ENCODE results near the gene LGR4.
"Not testable (repeated sequence)": the region's sequence is repeated elsewhere in the genome, so short reads cannot be mapped to it uniquely, and the experiment has no call there.

The LGR4 gene

GRCh38 chr11:27456140-27456794, 16.3 kb downstream of the LGR4 start:
- DNase-seq = peak; percentile 81

DNA sequence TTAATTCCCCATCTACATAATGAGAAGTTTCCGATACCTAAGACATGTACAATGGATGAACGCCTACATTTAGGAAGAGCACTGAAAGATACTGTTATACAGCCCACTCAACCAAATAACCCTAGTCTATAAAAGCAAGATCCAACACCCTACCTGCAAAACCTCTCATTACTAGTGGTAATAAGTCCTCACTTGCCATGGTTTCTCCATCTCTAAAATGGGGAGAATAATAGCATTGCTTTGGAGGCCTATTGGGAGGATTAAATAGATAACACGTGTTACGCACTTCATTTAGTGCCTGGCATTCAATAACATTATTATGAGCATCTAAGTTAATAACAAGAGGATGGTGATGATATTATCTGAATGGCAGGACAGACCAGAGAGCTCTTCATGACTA, 16.9 kb downstream of the LGR4 start:
- DNase-seq = peak; percentile 26

- DNase-seq = no peak
Observed at GRCh38 chr11:27453701-27454100, 18.9 kb downstream of the LGR4 start.

DNA sequence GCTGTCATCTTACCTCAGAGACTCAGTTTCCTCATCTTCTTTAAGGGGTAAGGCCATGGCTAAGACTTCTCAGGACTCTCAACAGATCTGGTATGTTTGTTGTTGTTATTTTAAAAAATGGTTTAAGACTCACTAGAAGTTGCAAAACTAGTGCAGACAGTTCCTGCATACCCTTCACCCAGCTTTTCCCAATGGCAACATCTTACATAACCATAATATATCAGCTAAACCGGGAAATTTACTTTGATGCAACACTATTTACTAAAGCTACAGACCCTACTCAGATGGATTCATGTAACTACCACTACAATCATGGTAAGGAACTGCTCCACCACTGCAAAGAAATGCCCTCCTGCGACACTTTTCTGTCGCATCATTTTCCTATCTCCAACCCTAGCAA, 20.4 kb downstream of the LGR4 start:
- no peak for DNase-seq

DNA sequence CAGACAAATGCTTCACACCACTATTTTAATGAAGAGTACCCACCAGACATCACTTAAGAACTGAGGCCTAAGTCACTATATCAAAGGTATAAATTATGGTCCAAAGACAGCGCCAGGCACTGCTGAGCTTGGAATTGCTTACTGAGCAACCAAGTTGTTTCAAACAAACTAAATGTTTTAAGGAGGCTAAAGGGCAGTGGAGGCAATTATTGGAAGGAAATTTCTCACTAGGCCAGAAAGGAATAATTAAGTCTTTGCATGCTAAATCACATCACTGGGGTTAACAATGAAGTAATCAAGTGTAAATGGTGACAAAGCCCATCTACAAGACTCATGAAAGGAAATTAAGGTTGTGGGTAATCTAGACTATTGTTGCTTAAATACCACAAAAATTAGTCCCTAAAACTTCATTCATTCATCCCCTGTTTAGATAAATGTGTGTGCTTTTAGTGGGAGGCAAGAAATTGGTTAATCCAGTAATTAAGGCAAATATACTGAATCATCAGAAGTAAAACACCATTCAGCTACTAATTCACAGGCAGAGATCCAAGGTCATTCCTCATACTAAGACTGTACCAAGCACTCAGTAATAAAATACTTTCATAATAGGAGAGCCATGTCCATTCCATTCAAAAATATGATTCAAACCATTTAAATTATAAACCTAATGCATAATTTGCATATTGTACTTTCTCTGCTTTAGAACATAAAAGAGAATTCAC, 21.2 kb downstream of the LGR4 start:
- no peak for DNase-seq

DNA sequence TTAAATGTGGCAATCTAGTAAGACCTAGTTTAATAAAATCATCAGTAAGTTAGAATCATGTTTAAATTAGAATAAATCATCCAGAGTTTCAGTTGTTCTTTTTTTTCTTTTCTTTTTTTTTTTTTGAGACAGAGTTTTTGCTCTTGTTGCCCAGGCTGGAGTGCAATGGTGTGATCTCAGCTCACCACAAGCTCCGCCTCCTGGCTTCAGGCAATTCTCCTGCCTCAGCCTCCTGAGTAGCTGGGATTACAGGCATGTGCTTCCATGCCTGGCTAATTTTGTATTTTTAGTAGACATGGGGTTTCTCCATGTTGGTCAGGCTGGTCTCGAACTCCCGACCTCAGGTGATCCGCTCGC, 24.4 kb downstream of the LGR4 start:
- not testable (repeated sequence) for DNase-seq

- no peak for DNase-seq
Observed at GRCh38 chr11:27447288-27448183, 25.1 kb downstream of the LGR4 start.

GRCh38 chr11:27445625-27446024, 27.0 kb downstream of the LGR4 start:
- DNase-seq = no peak

GRCh38 chr11:27444801-27445215, 27.8 kb downstream of the LGR4 start:
- peak; percentile 22 for DNase-seq

- no peak for DNase-seq
Observed at GRCh38 chr11:27443746-27444507, 28.7 kb downstream of the LGR4 start.

DNA sequence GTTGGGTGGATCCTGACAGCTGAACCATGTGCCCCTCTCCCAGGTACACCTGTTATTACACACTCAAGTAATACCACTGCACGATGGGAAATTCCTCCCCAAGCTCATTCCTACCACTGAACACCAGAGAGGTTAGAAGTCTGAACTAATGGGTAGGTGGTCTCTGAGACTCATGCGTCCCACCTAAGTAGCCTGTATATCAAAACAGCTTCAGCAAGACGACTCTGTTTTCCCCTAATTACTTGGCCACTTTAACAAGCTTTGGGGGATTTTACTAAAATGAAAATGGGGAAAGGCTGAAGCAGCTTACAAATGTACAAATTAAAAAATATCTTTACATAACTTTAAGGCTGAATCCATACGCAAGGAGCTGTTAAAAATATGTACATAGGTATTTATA, 29.4 kb downstream of the LGR4 start:
- DNase-seq = no peak

- no peak for DNase-seq
Observed at GRCh38 chr11:27440090-27440489, 32.5 kb downstream of the LGR4 start.

DNA sequence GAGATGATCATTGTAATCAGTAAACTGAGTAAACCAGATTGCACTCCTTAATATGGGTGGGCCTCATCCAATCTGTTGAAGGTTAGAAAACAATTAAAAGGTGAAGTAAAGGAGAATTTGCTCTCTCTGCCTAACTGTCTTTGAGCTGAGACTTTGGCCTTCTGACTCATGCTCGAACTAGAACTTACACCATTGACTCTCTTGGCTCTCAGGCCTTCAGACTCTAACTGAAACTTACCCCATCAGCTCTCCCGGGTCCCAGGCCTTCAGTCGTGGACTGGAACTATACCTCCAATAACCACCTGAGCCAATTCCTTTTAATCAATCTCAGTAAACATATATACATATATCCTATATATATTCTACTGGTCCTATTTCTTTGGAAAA, 34.0 kb downstream of the LGR4 start:
- no peak for DNase-seq

GRCh38 chr11:27437829-27438594, 34.6 kb downstream of the LGR4 start:
- DNase-seq = no peak

DNA sequence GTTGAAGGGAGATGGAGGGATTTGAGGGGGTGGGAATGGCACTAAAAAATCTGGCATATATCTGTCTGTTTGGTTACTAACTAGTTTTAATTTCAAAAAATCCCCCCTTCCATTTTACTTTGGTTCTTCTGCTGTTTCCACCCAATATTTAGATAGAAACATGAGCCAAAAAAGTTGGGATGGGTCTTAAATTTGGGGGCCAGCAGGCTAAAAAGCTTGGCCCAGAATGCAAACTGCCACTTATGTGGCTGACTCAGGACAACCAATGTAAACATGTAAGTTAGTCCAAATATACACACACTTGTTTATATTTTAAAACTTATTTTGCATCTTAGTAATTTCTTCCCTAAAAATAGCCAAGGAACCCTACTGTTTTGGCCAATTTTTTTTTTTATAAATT, 35.7 kb downstream of the LGR4 start:
- no peak for DNase-seq

DNA sequence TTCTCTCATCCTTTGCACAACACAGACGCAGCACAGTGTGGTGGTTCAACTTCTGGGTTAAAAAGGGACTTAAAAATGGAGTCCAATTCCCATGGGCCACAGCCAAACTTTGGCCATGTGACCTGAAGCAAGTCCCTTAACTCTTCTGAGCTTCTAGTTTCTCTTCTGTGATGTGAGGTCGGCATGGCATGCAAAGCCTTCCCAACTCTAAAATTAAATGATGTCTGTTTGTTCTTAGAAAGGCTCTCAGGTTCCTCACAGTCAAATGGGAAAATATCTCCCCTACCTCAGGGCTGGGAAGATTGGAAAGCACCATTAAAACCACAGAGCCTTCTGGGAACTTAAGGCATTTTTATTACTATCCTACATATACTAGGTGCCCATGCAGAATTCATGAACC, 38.8 kb downstream of the LGR4 start:
- no peak for DNase-seq

DNA sequence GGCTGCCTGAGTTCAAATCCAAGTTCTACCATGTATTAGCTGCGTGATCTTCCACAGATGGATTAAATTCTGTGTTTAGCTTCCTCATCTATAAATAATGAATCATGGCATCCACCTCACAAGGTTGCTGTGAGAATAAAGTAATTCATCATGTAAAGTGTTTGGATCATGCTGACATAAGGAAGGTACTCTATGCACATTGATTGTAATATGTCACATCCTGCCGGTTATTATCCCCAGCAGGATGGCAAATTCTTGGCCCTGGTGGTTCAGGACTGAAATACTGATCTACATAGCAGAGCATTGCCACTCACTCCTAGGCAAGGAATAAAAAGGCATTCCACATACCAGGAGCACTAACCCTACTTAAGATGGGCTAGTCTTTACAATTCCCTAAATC, 40.8 kb downstream of the LGR4 start:
- no peak for DNase-seq

DNA sequence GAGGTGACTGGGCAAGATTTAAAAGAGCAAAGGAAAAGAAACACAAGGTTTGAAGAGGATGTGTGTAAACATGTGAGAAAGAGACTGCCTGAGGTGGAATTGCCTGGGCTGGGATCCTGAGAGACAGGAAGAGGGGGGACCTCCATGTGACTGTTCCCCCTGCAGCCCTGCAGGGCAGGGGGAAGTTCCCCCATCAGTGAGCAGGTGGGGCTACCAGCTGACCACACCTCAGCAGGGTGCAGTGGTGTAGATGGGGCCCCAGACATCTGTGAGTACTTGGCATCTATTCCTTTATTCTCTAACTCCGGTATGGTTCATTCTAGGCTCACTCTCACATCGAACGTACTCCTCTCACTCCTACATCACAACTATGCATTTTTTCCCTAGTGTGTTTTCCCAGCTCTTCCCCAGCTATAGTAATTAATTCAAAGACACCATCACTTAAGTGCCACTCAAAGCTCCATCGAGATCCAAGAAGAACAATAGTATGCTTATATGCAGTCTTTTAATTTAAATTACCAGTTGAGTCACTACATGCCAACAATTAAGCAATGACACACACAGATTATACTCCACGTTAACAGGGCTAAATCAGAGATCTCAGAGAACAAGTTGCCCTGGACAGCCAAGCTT, 42.7 kb downstream of the LGR4 start:
- peak; percentile 30 for DNase-seq

GRCh38 chr11:27427183-27427980, 45.2 kb downstream of the LGR4 start:
- DNase-seq = no peak

DNA sequence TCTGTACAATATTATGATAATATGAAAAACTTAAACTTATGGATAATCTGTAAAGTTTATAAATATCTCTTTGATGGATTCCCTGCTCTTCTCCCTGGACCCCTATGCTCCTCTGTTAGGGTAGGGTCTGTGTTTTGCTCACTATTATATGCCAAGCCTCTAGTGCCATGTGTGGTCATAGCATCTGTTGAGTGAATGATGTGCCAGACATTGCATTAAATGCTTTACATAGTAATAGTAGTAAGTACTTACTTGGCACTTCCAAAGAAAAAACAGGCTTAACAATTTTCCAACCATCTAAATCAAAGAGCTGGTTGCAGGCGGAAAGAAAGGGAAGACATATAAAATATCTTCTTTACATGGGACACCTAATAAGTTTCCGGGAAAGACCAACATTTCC, 46.8 kb downstream of the LGR4 start:
- DNase-seq = no peak

- peak; percentile 24 for DNase-seq
Observed at GRCh38 chr11:27423125-27423524, 49.5 kb downstream of the LGR4 start.
